ENCODE measurements around the gene TOPAZ1. TPM values are rescaled to one million over a fixed set of nuclear protein-coding genes. Genes with fewer than 3 reads are reported as not detected.
A peak's percentile ranks its signal among the peaks of the same experiment; 100 is the strongest.

TOPAZ1 gene
- not detected in 2 replicates for total RNA-seq (2011; cell fraction: chromatin; rRNA removed; ENCODE audit: low replicate concordance)
- not detected in 2 replicates for total RNA-seq (2011; cell fraction: nucleolus; rRNA removed)
- total RNA-seq (2011; cell fraction: nucleoplasm; rRNA removed) = not detected in 2 replicates
- total RNA-seq (2014; rRNA removed) = not detected in 2 replicates
- not detected in 2 replicates for total RNA-seq (2014; rRNA removed; fragmentation: Illumina TruSeq; extraction: Trizol)
- not detected in 2 replicates for total RNA-seq (2015; rRNA removed; fragmentation: Illumina TruSeq; extraction: Trizol)
- not detected in 2 replicates for total RNA-seq (2021)
- polyA plus RNA-seq (2011; rRNA removed) = not detected in 2 replicates
- not detected in 2 replicates for polyA plus RNA-seq (2011; cell fraction: cytosol; rRNA removed)
- not detected in 2 replicates for polyA plus RNA-seq (2011; cell fraction: nucleus; rRNA removed)
- not detected in 2 replicates for polyA plus RNA-seq (2012)
- not detected in 2 replicates for polyA plus RNA-seq (2014; fragmentation: Illumina TruSeq; extraction: Trizol)
- polyA plus RNA-seq (2014; fragmentation: Nextera tagmentation; extraction: Ambion mirVana) = under 1 TPM in 1 of 2 experiments, not detected in 1; 0.01 TPM
- polyA plus RNA-seq (2014; rRNA removed) = not detected in 2 replicates
- polyA minus RNA-seq (2011; rRNA and poly(A)+ RNA removed) = not detected in 2 replicates
- not detected in 2 replicates for polyA minus RNA-seq (2011; cell fraction: cytosol; rRNA and poly(A)+ RNA removed)
- not detected in 2 replicates for polyA minus RNA-seq (2011; cell fraction: nucleus; rRNA and poly(A)+ RNA removed)
- Bru-seq, nascent RNA = percentile 10 among the genes with signal in this experiment
- percentile 14 among the genes with signal in this experiment for BruChase-seq, experiment 1, labeled RNA remaining after a 2-hour chase
- BruChase-seq, experiment 2, labeled RNA remaining after a 6-hour chase = percentile 15 among the genes with signal in this experiment
- long read RNA-seq, experiment 1 = 0 reads
- long read RNA-seq, experiment 2 = 0 reads
- long read RNA-seq, experiment 3 = 0 reads

DNA sequence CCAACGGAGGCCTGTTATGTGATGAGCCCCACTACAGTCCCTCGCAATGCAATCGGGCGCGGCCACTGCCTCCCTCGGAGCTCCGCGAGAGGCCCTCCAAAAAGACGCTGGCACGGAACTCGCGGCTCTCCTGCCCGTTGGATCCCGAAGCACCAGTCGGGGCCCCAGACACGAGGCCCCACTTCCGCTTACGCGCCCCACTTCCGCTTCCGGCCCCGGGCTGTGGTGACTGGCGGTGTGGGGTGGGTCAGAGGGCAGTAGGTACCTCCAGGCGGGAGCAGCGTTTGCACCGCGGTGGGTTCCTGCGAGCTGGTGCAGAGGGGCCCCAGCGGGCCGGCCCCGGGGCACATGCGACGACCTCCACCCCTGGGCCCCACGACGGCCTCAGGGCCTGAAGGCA is at the start of gene TOPAZ1:
TOPAZ1 (plus strand) TSS at position 181 of the 400 bp plus-strand sequence; CDS start at position 349, 168 bp downstream.
- Histone ChIP-seq H3K27me3 (ENCODE audit: control insufficient read depth in 2 of 2, insufficient read depth in 2 of 2, low read length in 2 of 2) (no peaks in the 10 kb centered on the region), H3K36me3 (ENCODE audit: control insufficient read depth, insufficient read depth, low read length) (no peaks in the 10 kb centered on the region), H3K4me1 (replicated peaks in 1 of 2; ENCODE audit: control insufficient read depth in 2 of 2, insufficient read depth in 2 of 2, low read length in 2 of 2) (peaks cover 9 to 13% of the 10 kb centered on the region in 2 experiments), H3K9ac (ENCODE audit: insufficient read depth in 1 of 2, low read depth in 2 of 2, low read length in 2 of 2) (no peak within 1 kb of the TSS), H3K4me2 (ENCODE audit: insufficient read depth, low read length) (no peak within 1 kb of the TSS), H3K9me1 (ENCODE audit: control insufficient read depth, insufficient read depth, low read length) (no peaks in the 10 kb centered on the region), H3K4me3 (no peak within 1 kb of the TSS), H3K79me2 (ENCODE audit: control insufficient read depth, insufficient read depth, low read length) (no peaks in the 10 kb centered on the region), H3K9me3 (replicated peaks; ENCODE audit: control insufficient read depth, insufficient read depth, low read depth, low read length) (peaks cover 13% of the 10 kb centered on the region), H4K20me1 (replicated peaks; ENCODE audit: control insufficient read depth, insufficient read depth, low read length) (no peaks in the 10 kb centered on the region), H2AFZ (ENCODE audit: low read depth, low read length) (no peak within 1 kb of the TSS; the same call in 1 of the 2 replicates), H3K27ac (ENCODE audit: extremely low read depth, low read depth, low read length) (no peak within 1 kb of the TSS)
- FAIRE-seq = no peak
- DNase-seq (ENCODE audit: extremely low read depth in 1 of 4, low spot score in 3 of 4) = no peak
- ChIA-PET POLR2A (no interaction called here), CTCF (ENCODE audit: low intra/inter-chr PET ratio) (no interaction called here)
- 92% methylated on average over 30 of the region's 35 CpGs for WGBS (ENCODE audit: insufficient coverage, low coverage, missing lambda C conversion rate)
- in situ Hi-C loops (cut with MboI) = no loop called here
- ATAC-seq = no peak
- intact Hi-C loops (cut with micrococcal nuclease) = no loop called here
- no TSS peak for BruUV-seq (replicated peaks)
- TF ChIP-seq FIP1L1 (IDR thresholded peaks at IDR 0.05; ENCODE audit: low read depth, low read length, poor library complexity, severe bottlenecking) (peak; percentile 27), TGIF2 (CRISPR knock-in tag; IDR thresholded peaks at IDR 0.05) (peak; percentile 41; the same call in 1 of the 2 replicates), NRF1 (conservative IDR thresholded peaks at IDR 0.05 in 1 of 2, IDR thresholded peaks at IDR 0.05 in 1 of 2) (no peak), ZFP1 (CRISPR knock-in tag; IDR thresholded peaks at IDR 0.05) (no peak)
- TF ChIP-seq, protein P1, sequence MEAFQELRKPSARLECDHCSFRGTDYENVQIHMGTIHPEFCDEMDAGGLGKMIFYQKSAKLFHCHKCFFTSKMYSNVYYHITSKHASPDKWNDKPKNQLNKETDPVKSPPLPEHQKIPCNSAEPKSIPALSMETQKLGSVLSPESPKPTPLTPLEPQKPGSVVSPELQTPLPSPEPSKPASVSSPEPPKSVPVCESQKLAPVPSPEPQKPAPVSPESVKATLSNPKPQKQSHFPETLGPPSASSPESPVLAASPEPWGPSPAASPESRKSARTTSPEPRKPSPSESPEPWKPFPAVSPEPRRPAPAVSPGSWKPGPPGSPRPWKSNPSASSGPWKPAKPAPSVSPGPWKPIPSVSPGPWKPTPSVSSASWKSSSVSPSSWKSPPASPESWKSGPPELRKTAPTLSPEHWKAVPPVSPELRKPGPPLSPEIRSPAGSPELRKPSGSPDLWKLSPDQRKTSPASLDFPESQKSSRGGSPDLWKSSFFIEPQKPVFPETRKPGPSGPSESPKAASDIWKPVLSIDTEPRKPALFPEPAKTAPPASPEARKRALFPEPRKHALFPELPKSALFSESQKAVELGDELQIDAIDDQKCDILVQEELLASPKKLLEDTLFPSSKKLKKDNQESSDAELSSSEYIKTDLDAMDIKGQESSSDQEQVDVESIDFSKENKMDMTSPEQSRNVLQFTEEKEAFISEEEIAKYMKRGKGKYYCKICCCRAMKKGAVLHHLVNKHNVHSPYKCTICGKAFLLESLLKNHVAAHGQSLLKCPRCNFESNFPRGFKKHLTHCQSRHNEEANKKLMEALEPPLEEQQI (IDR thresholded peaks at IDR 0.05) = 0 out of 2 replicates have a peak, but pooled peaks have one; percentile 21
- TF ChIP-seq, protein P2, sequence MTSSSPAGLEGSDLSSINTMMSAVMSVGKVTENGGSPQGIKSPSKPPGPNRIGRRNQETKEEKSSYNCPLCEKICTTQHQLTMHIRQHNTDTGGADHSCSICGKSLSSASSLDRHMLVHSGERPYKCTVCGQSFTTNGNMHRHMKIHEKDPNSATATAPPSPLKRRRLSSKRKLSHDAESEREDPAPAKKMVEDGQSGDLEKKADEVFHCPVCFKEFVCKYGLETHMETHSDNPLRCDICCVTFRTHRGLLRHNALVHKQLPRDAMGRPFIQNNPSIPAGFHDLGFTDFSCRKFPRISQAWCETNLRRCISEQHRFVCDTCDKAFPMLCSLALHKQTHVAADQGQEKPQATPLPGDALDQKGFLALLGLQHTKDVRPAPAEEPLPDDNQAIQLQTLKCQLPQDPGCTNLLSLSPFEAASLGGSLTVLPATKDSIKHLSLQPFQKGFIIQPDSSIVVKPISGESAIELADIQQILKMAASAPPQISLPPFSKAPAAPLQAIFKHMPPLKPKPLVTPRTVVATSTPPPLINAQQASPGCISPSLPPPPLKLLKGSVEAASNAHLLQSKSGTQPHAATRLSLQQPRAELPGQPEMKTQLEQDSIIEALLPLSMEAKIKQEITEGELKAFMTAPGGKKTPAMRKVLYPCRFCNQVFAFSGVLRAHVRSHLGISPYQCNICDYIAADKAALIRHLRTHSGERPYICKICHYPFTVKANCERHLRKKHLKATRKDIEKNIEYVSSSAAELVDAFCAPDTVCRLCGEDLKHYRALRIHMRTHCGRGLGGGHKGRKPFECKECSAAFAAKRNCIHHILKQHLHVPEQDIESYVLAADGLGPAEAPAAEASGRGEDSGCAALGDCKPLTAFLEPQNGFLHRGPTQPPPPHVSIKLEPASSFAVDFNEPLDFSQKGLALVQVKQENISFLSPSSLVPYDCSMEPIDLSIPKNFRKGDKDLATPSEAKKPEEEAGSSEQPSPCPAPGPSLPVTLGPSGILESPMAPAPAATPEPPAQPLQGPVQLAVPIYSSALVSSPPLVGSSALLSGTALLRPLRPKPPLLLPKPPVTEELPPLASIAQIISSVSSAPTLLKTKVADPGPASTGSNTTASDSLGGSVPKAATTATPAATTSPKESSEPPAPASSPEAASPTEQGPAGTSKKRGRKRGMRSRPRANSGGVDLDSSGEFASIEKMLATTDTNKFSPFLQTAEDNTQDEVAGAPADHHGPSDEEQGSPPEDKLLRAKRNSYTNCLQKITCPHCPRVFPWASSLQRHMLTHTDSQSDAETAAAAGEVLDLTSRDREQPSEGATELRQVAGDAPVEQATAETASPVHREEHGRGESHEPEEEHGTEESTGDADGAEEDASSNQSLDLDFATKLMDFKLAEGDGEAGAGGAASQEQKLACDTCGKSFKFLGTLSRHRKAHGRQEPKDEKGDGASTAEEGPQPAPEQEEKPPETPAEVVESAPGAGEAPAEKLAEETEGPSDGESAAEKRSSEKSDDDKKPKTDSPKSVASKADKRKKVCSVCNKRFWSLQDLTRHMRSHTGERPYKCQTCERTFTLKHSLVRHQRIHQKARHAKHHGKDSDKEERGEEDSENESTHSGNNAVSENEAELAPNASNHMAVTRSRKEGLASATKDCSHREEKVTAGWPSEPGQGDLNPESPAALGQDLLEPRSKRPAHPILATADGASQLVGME (CRISPR knock-in tag; IDR thresholded peaks at IDR 0.05) = no peak
- TF ChIP-seq, protein P3, sequence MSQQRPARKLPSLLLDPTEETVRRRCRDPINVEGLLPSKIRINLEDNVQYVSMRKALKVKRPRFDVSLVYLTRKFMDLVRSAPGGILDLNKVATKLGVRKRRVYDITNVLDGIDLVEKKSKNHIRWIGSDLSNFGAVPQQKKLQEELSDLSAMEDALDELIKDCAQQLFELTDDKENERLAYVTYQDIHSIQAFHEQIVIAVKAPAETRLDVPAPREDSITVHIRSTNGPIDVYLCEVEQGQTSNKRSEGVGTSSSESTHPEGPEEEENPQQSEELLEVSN (IDR thresholded peaks at IDR 0.05; ENCODE audit: borderline replicate concordance in 1 of 2, extremely low read depth in 1 of 2, insufficient read depth in 1 of 2, insufficient read length in 1 of 2, low read depth in 1 of 2, low read length in 1 of 2, poor library complexity in 1 of 2, severe bottlenecking in 1 of 2) = no peak

Measured in K562 (cell line).